Aorta (tissue), 5 donors: ENCODE measurements around the gene HDC. TPM values are rescaled to one million over a fixed set of nuclear protein-coding genes. Genes with fewer than 3 reads are reported as not detected.

ENCODE experiments used
- ATAC-seq: fragments of 200-7000 bp; cut with Tn5 transposase; one replicate; pipeline ENCODE4 v1.9.1; 2022; ENCODE audit warnings: moderate library complexity; ENCODE audit not compliant: low FRiP score
- DNase-seq, 2 donors: peaks; one replicate each; pipeline ENCODE4 v3.0.0-alpha.2; 2020
- H3K27ac ChIP-seq, 2 donors: one replicate each; pipeline ENCODE4 v1.5.1; 2013; ENCODE audit warnings: low read length in 2 of 2, mild to moderate bottlenecking in 2 of 2, moderate library complexity in 2 of 2, control low read depth in 1 of 2, inconsistent platforms in 1 of 2, low read depth in 1 of 2
- H3K27me3 ChIP-seq, 2 donors: one replicate each; pipeline ENCODE4 v1.6.1; 2013; ENCODE audit warnings: control low read depth in 1 of 2, low read length in 1 of 2, mild to moderate bottlenecking in 1 of 2, moderate library complexity in 1 of 2; ENCODE audit not compliant: insufficient read depth in 2 of 2, control insufficient read depth in 1 of 2
- H3K36me3 ChIP-seq, 2 donors: one replicate each; pipeline ENCODE4 v1.6.1; 2013; ENCODE audit warnings: control low read depth in 1 of 2, low read length in 1 of 2, mild to moderate bottlenecking in 1 of 2; ENCODE audit not compliant: insufficient read depth in 2 of 2, control insufficient read depth in 1 of 2
- H3K4me1 ChIP-seq, 2 donors: one replicate each; pipeline ENCODE4 v1.6.1; 2013; ENCODE audit warnings: low read length in 2 of 2, control low read depth in 1 of 2, mild to moderate bottlenecking in 1 of 2, moderate library complexity in 1 of 2; ENCODE audit not compliant: insufficient read depth in 2 of 2, control insufficient read depth in 1 of 2
- H3K4me3 ChIP-seq, 2 donors: one replicate each; pipeline ENCODE4 v1.5.1; 2013; ENCODE audit warnings: low read length in 2 of 2, control low read depth in 1 of 2, mild to moderate bottlenecking in 1 of 2
- H3K9me3 ChIP-seq: one replicate; pipeline ENCODE4 v1.6.1; 2013; ENCODE audit warnings: mild to moderate bottlenecking, low read length; ENCODE audit not compliant: control insufficient read depth
- WGBS, 2 donors: extraction: QIAGEN DNeasy Blood & Tissue Kit; methylation state at CpG; one replicate each; pipeline ENCODE4 v1.1.7; 2013; 5-methylcytosine and 5-hydroxymethylcytosine counted together
- intact Hi-C, 2 donors: fragments of 100-400 bp; cut with DNase I; formaldehyde crosslinking; loops; one replicate each; pipeline versions ENCODE4 v1.14.2 to v1.15.0; 2022
- polyA plus RNA-seq, 2 donors: library from polyadenylated mRNA; stranded (reverse); fragments of 200-250 nt; gene quantifications; one replicate each; pipeline ENCODE4 v1.2.3, GENCODE V29; 2013
- total RNA-seq, 2 donors: library from RNA; stranded (reverse); fragmentation: NEBNext Ultra II Directional; extraction: Animal tissue kit (Norgen Biotek cat#: 25700); gene quantifications; one replicate each; pipeline ENCODE4 v1.2.1, GENCODE V29; 2021
- donor health status: healthy with polysubstance abuse.
- donor health status: Bipolar disorder and iron deficiency.
- donor health status: DM: no; HTN: no; CAD: no.
- donor health status: DM: no; HTN: no; CAD: no.
- donor health status: DM: yes; HTN: yes; CAD: no.

The HDC gene
- total and polyA plus RNA-seq, 4 donors = 0.38 to 34.7 (median 6.8) TPM; not detected in 1

- Histone ChIP-seq H3K4me3 (no peak overlapping the region), H3K27ac (no peak overlapping the region), H3K4me1 (no peaks in the 10 kb centered on the region), H3K9me3 (no peaks in the 10 kb centered on the region), H3K36me3 (peaks cover 0 to 2% of the 10 kb centered on the region in 2 donors), H3K27me3 (no peaks in the 10 kb centered on the region)
- intact Hi-C loops = no loop called here
- ATAC-seq (no peak), DNase-seq (no peak)
- WGBS, 2 donors = 94 to 96% methylated on average over 6 of the region's 6 CpGs
Observed at GRCh38 chr15:50287324-50288116, 22.0 kb upstream of the HDC start.

- ATAC-seq = no peak
- Histone ChIP-seq H3K27ac (no peak overlapping the region), H3K4me1 (no peaks in the 10 kb centered on the region), H3K27me3 (no peaks in the 10 kb centered on the region), H3K9me3 (no peaks in the 10 kb centered on the region), H3K4me3 (no peak overlapping the region), H3K36me3 (peaks cover 0 to 2% of the 10 kb centered on the region in 2 donors)
- intact Hi-C loops = no loop called here
- DNase-seq = no peak
- 79 to 94% methylated on average over 4 to 5 of the region's 5 CpGs for WGBS, 2 donors
Observed at GRCh38 chr15:50281427-50281826, 15.9 kb upstream of the HDC start.

GRCh38 chr15:50280271-50280670 is 14.7 kb upstream of the HDC start:
- DNase-seq (no peak), ATAC-seq (no peak)
- H3K9me3 ChIP-seq = no peaks in the 10 kb centered on the region
- intact Hi-C loops = no loop called here
- H3K4me3 ChIP-seq = no peak overlapping the region
- peaks cover 0 to 2% of the 10 kb centered on the region in 2 donors for H3K36me3 ChIP-seq
- no peak overlapping the region for H3K27ac ChIP-seq
- WGBS, 2 donors = 84 to 91% methylated on average over 3 of the region's 3 CpGs
- H3K27me3 ChIP-seq = no peaks in the 10 kb centered on the region
- no peaks in the 10 kb centered on the region for H3K4me1 ChIP-seq

GRCh38 chr15:50278496-50278895 is 13.0 kb upstream of the HDC start:
- WGBS, 2 donors = 92% methylated on average over 4 of the region's 4 CpGs
- H3K4me1 ChIP-seq = no peaks in the 10 kb centered on the region
- intact Hi-C loops = no loop called here

DNA sequence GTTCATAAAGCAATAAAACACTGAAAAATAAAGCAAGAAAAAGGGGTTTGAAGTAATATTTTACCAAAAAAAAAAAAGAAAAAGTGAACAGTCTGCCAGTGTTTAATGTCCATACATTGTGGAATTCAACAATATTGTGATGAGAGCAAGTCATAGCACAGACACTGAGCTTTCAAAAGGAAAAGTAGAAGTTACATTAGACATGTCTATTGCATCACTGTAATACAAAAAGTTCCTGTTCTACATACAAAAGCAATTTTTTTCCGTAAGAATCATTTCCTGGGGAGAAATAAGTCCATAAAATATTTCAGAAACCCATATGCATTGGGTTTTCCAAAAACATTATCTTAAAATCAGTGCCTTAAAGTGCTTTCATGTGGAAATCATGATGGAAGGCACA is 11.8 kb upstream of the HDC start:
- ATAC-seq (no peak), DNase-seq (no peak)
- H3K27ac ChIP-seq = no peak overlapping the region
- intact Hi-C loops = no loop called here
- H3K9me3 ChIP-seq = no peaks in the 10 kb centered on the region
- H3K36me3 ChIP-seq = peaks cover 0 to 2% of the 10 kb centered on the region in 2 donors
- no peak overlapping the region for H3K4me3 ChIP-seq
- 73 to 79% methylated on average over 1 of the region's 1 CpG for WGBS, 2 donors
- no peaks in the 10 kb centered on the region for H3K27me3 ChIP-seq
- H3K4me1 ChIP-seq = no peaks in the 10 kb centered on the region

More at GRCh38 chr15:50278496-50278895, 13.0 kb upstream of the HDC start:
- no peak for DNase-seq
- H3K4me3 ChIP-seq = no peak overlapping the region
- H3K27ac ChIP-seq = no peak overlapping the region
- H3K9me3 ChIP-seq = no peaks in the 10 kb centered on the region
- ATAC-seq = no peak
- peaks cover 0 to 2% of the 10 kb centered on the region in 2 donors for H3K36me3 ChIP-seq
- no peaks in the 10 kb centered on the region for H3K27me3 ChIP-seq

DNA sequence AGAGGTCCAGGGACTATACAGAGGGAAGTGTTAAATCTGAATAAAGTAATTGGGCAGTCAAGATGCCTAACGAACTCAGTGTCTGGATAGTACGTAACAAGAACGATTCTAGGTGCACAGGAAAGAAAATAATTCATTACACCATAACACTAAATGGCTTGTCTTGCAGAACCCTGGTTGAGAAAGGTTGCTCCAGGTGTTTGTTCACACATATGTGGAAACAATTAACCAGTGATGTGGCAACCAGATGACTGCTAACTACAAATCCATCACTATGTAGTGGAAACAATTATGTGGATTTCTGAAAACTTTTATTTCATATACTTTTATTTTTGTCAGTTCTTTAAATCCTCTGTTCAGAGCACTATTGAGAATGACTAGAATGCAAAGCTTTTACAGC is 10.4 kb upstream of the HDC start:
- Histone ChIP-seq H3K4me1 (no peaks in the 10 kb centered on the region), H3K27me3 (no peaks in the 10 kb centered on the region), H3K4me3 (no peak overlapping the region), H3K9me3 (no peaks in the 10 kb centered on the region), H3K36me3 (peaks cover 0 to 2% of the 10 kb centered on the region in 2 donors), H3K27ac (no peak overlapping the region)
- WGBS, 2 donors = 77 to 80% methylated on average over 3 of the region's 3 CpGs
- DNase-seq (no peak), ATAC-seq (no peak)
- intact Hi-C loops = no loop called here

DNA sequence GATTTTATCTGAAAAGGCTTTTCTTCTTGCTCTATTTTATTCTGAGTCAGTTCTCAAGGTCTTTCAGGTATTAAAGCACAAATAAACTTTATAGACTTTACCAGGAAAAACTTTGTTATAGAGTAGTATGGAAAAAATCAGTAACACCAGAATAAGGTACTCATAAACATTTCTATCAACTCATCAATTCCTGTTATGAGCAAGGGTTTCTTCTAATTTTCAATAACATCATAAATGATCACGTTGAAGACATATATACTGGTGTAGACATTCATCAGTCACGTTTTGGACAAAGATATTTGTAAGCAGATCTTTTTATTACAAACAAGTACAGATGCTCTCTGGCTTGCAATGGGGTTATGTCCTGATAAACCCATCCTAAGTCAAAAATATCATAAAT is 9.6 kb upstream of the HDC start:
- no peaks in the 10 kb centered on the region for H3K4me1 ChIP-seq
- H3K27ac ChIP-seq = no peak overlapping the region
- DNase-seq (no peak), ATAC-seq (no peak)
- no peaks in the 10 kb centered on the region for H3K36me3 ChIP-seq
- 42 to 52% methylated on average over 2 of the region's 2 CpGs for WGBS, 2 donors
- intact Hi-C loops = no loop called here
- H3K4me3 ChIP-seq = no peak overlapping the region
- no peaks in the 10 kb centered on the region for H3K27me3 ChIP-seq
- no peaks in the 10 kb centered on the region for H3K9me3 ChIP-seq

DNA sequence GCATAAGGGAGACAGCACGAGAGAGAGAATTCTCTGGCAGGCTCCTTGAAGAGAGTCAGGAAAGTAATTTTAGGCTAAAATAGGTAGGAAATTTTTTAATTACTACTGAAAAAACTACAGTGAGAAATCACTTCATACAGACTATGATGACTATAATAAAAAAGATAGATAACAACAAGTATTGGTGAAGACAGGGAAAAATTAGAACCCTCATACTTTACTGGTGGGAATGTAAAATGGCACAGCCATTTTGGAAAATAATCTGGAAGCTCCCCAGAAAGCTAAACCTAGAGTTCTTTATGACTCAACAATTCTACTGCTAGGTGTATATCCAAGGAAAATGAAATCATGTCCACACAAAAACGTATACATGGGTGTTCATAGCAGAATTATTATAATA is 2.1 kb upstream of the HDC start:
- 73 to 76% methylated on average over 2 of the region's 2 CpGs for WGBS, 2 donors
- Histone ChIP-seq H3K27me3 (no peaks in the 10 kb centered on the region), H3K4me3 (no peak overlapping the region), H3K27ac (no peak overlapping the region), H3K4me1 (no peaks in the 10 kb centered on the region), H3K36me3 (no peaks in the 10 kb centered on the region), H3K9me3 (no peaks in the 10 kb centered on the region)
- intact Hi-C loops = no loop called here
- ATAC-seq (no peak), DNase-seq (no peak)

DNA sequence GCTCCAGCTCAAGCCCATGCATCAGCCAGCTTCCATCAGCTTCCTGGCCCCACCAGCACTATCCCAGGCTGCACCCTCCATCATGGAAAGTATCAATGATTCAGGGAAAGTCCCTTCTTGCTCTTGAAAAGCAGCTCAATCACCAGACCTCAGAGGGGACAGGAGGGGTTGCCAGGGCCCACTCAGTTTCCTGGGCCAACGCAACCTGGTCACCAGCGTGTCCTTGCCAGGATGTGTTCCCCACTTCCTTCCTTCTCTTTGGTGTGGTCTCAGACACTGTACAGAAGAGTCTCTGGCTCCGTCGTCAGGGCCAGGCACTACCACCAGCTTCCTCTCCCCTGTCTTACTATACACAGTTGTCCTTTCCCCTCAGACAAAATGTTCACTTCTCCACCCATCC is 3.0 kb downstream of the HDC start:
- no peak for DNase-seq
- H3K27me3 ChIP-seq = no peaks in the 10 kb centered on the region
- no peaks in the 10 kb centered on the region for H3K4me1 ChIP-seq
- H3K4me3 ChIP-seq = no peak overlapping the region
- 83 to 88% methylated on average over 4 of the region's 4 CpGs for WGBS, 2 donors
- no peaks in the 10 kb centered on the region for H3K9me3 ChIP-seq
- no peak for ATAC-seq
- no peaks in the 10 kb centered on the region for H3K36me3 ChIP-seq
- intact Hi-C loops = no loop called here
- no peak overlapping the region for H3K27ac ChIP-seq
